ENCODE results near the gene ADRM1.

The ADRM1 gene

DNA sequence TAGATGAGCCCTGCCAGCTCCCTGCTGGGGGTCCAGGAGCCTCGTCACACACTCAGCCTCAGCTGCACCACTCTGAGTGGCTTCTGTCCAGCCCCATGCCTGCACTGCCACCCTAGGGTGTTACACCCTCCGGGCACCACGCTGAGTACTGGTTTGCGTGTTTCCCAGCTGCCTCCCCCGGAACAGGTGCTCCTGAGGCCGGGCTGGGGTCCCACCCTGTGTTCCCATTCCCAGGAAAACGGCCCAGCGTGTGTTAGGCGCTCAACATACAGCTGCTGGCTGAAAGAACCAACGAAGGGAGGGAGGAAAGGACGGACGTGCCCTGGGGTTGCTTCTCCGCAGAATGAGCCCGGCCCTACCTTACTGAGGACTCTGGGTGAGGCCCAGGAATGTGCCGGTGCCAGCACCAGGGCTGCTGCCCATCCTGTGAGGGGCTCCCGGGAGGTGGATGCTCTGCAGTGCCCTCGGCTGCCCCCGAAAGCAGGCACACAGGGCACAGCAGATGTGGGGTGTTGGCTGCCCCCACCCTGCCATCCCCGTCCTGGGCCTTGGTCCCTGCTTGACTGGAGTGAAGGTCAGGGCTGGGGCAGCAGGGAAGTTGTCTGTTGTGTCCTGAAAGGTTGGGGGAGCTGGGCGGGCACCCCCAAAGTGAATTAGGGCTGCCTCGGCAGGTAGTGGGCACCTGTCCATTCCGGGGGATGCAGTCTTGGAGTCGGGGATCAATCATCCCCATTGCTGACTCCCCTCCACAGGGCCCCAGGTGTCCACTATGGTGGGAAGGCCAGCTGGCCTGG is 48.0 kb downstream of the ADRM1 start:
- Histone ChIP-seq H3K36me3 (ENCODE audit: control insufficient read depth, insufficient read depth, low read length) (peaks cover 2% of the 10 kb centered on the region), H3K27me3 (ENCODE audit: insufficient read depth, low read length, poor library complexity) (no peaks in the 10 kb centered on the region), H3K4me1 (ENCODE audit: control insufficient read depth, low read depth, low read length) (peaks cover 3% of the 10 kb centered on the region), H3K4me2 (ENCODE audit: low read length) (no peak overlapping the region), H2BK15ac (replicated peaks; ENCODE audit: low read depth) (no peak overlapping the region), H4K5ac (ENCODE audit: low read length) (no peak overlapping the region), H3K79me2 (ENCODE audit: control insufficient read depth, insufficient read depth, low read length) (peaks cover 10% of the 10 kb centered on the region), H3K79me1 (ENCODE audit: low read length) (no peaks in the 10 kb centered on the region), H2BK5ac (ENCODE audit: low read length) (no peak overlapping the region), H3K23ac (ENCODE audit: low read length) (no peak overlapping the region), H2BK120ac (ENCODE audit: low read depth, low read length) (no peak overlapping the region), H3K27ac (ENCODE audit: low read depth, low read length) (no peak overlapping the region), H2AK5ac (ENCODE audit: low read length) (no peak overlapping the region), H4K8ac (ENCODE audit: low read depth, low read length) (no peak overlapping the region), H3K56ac (ENCODE audit: low read length) (no peak overlapping the region), H3K4me3 (ENCODE audit: low read length) (no peak overlapping the region), H3K9ac (ENCODE audit: low read length) (no peak overlapping the region), H3K18ac (ENCODE audit: low read length) (no peak overlapping the region), H3K4ac (ENCODE audit: low read depth, low read length) (no peak overlapping the region)
- no peak for DNase-seq
- no CpG with 5 or more reads among the region's 23 CpGs for WGBS (ENCODE audit: extremely low coverage, insufficient coverage, low lambda C conversion rate)

DNA sequence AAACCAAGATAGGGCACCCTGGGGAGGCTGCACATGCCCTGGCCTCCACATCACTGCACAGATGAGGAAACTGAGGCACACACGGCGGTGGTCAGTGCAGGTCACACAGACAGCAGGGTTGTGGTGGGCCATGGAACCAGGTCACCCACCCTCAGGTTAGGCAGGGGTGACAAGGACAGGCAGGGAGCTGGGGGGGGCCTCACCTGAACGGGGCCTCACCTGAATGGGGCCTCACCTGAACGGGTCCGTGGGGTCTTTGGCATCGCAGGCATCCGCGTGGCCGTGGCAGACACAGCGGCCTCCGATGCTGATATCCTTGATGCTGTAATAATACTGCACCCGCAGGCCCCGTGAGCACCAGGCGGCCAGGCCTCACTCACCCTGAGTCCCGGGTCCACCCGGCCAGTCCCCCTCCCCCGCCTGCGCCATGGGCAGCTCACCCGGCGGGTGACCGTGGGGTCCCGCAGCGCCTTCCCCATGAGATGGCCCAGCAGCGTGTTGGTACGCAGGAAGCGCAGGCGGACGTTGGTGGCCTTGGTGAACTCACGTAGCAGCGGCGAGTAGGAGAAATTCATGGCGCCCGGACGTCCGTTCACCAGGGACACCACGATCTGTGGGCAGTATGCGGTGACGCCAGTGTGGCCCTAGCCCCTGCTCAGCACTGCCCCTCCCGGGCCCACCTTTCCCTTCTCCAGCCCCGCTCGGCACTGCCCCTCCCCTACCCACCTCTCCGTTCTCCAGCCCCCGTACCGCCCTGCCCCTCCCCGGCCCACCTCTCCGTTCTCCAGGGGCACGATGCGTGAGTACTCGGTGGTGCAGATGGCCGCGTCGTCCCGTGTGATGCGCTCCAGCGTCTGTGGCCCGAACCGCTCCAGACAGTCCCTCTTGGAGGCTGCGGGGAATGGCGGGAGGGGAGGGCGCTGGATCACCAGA is 48.9 kb downstream of the ADRM1 start:
- Histone ChIP-seq H2AK5ac (ENCODE audit: low read length) (no peak overlapping the region), H4K5ac (ENCODE audit: low read length) (no peak overlapping the region), H3K18ac (ENCODE audit: low read length) (no peak overlapping the region), H3K4me2 (ENCODE audit: low read length) (no peak overlapping the region), H3K79me1 (ENCODE audit: low read length) (peaks cover 2% of the 10 kb centered on the region), H2BK120ac (ENCODE audit: low read depth, low read length) (no peak overlapping the region), H3K56ac (ENCODE audit: low read length) (no peak overlapping the region), H3K4me3 (ENCODE audit: low read length) (no peak overlapping the region), H3K23ac (ENCODE audit: low read length) (no peak overlapping the region), H3K9ac (ENCODE audit: low read length) (no peak overlapping the region), H3K36me3 (ENCODE audit: control insufficient read depth, insufficient read depth, low read length) (peaks cover 2% of the 10 kb centered on the region), H3K4ac (ENCODE audit: low read depth, low read length) (no peak overlapping the region), H2BK15ac (replicated peaks; ENCODE audit: low read depth) (no peak overlapping the region), H2BK5ac (ENCODE audit: low read length) (no peak overlapping the region), H4K8ac (ENCODE audit: low read depth, low read length) (no peak overlapping the region), H3K27me3 (ENCODE audit: insufficient read depth, low read length, poor library complexity) (no peaks in the 10 kb centered on the region), H3K4me1 (ENCODE audit: control insufficient read depth, low read depth, low read length) (peaks cover 5% of the 10 kb centered on the region), H3K79me2 (ENCODE audit: control insufficient read depth, insufficient read depth, low read length) (peaks cover 14% of the 10 kb centered on the region), H3K27ac (ENCODE audit: low read depth, low read length) (no peak overlapping the region)
- WGBS (ENCODE audit: extremely low coverage, insufficient coverage, low lambda C conversion rate), result no CpG with 5 or more reads among the region's 60 CpGs
- no peak for DNase-seq

DNA sequence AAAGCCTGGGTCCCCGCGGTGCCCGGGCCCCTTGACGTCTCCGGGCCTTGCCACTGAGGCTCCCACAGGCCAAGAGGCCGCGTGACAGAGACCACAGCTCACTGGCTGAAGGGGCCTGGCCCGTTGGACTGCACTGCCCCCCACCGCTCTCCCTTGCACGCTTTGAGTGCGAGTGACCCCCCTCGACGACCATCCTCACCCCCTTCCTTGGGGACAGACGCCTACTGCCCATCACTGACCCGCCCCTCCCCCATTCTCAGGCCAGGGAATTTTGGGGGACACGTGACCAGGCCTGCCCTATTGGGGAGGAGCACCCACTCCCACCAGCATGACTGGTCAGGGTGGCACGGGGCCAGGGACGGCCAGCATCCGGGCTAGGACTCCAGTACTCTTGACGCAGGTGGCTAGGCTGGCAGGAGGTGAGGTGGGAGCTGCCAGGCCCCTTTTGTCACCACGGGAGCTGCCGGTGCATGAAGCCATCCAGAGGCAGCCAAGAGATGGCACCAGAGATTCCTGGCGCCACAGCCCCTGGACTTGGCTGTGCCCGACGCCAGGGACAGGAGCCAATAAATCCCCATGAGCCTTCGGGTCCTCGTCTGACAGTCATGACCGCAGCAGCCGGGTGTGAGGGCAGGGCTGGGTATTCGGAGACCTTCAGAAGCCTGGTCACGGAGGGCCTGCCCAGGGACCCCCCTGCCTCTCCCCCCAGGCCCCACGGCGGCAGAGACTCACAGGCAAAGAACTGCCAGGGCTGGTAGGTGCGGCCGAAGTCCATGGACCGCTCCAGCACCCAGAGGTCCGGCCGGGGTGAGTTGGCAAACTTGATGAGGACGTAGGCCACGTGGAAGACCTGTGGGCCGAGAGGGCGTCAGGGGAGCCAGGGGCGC is 49.8 kb downstream of the ADRM1 start:
- H3K9ac ChIP-seq (ENCODE audit: low read length), result no peak overlapping the region
- H4K5ac ChIP-seq (ENCODE audit: low read length), result no peak overlapping the region
- no CpG with 5 or more reads among the region's 43 CpGs for WGBS (ENCODE audit: extremely low coverage, insufficient coverage, low lambda C conversion rate)
- H3K4me1 ChIP-seq (ENCODE audit: control insufficient read depth, low read depth, low read length), result peaks cover 5% of the 10 kb centered on the region
- H2AK5ac ChIP-seq (ENCODE audit: low read length), result no peak overlapping the region
- no peak overlapping the region for H3K23ac ChIP-seq (ENCODE audit: low read length)
- H3K79me1 ChIP-seq (ENCODE audit: low read length), result peaks cover 2% of the 10 kb centered on the region
- peaks cover 2% of the 10 kb centered on the region for H3K36me3 ChIP-seq (ENCODE audit: control insufficient read depth, insufficient read depth, low read length)
- H4K8ac ChIP-seq (ENCODE audit: low read depth, low read length), result no peak overlapping the region
- no peak overlapping the region for H2BK5ac ChIP-seq (ENCODE audit: low read length)
- no peak overlapping the region for H3K4me3 ChIP-seq (ENCODE audit: low read length)
- H3K18ac ChIP-seq (ENCODE audit: low read length), result no peak overlapping the region
- no peak overlapping the region for H3K4ac ChIP-seq (ENCODE audit: low read depth, low read length)
- no peak overlapping the region for H3K56ac ChIP-seq (ENCODE audit: low read length)
- no peak overlapping the region for H2BK120ac ChIP-seq (ENCODE audit: low read depth, low read length)
- no peak overlapping the region for H3K27ac ChIP-seq (ENCODE audit: low read depth, low read length)
- H3K4me2 ChIP-seq (ENCODE audit: low read length), result no peak overlapping the region
- no peak for DNase-seq
- peaks cover 22% of the 10 kb centered on the region for H3K79me2 ChIP-seq (ENCODE audit: control insufficient read depth, insufficient read depth, low read length)
- H3K27me3 ChIP-seq (ENCODE audit: insufficient read depth, low read length, poor library complexity), result no peaks in the 10 kb centered on the region
- H2BK15ac ChIP-seq (replicated peaks; ENCODE audit: low read depth), result no peak overlapping the region

DNA sequence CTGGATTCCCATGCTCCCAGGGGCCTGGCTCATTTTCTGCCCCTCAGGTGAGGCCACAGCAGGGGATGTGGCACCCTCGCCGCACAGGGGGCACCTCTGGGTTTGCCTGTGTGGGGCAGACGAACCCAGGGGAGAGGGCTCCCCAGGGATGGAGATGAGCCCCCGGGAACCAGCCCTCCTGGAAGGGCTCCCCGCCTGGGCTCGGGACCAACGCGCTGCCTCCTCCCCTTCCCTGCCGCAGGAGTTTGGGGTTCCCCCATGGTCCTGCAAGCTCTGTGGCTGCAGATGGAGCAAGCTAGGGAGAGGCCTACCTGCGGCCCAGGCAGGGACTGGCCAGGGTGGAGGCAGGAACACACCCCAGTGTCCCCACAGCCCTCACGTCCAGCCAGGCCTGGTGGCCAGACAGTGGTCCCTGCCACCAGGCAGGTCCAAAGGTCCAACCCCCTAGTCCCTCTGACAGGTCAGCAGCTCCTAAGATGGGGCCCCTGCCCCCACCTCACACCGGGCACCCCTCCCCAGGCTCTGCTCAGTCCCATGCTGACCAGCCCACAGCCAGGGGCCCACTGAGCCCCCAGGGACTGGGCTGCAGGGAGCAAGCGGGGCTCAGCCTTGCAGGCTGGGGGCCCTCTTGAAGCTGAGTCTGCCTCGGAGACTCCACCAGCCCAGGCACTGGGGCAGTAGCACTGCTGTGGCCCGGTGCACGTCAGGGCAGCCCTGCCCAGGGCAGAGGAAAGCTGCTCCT is 50.7 kb downstream of the ADRM1 start:
- no peaks in the 10 kb centered on the region for H3K27me3 ChIP-seq (ENCODE audit: insufficient read depth, low read length, poor library complexity)
- peaks cover 29% of the 10 kb centered on the region for H3K79me2 ChIP-seq (ENCODE audit: control insufficient read depth, insufficient read depth, low read length)
- no peak overlapping the region for H2BK120ac ChIP-seq (ENCODE audit: low read depth, low read length)
- H3K36me3 ChIP-seq (ENCODE audit: control insufficient read depth, insufficient read depth, low read length), result peaks cover 2% of the 10 kb centered on the region
- no peak overlapping the region for H3K4me3 ChIP-seq (ENCODE audit: low read length)
- H3K79me1 ChIP-seq (ENCODE audit: low read length), result peaks cover 2% of the 10 kb centered on the region
- H3K4me2 ChIP-seq (ENCODE audit: low read length), result no peak overlapping the region
- no peak overlapping the region for H3K18ac ChIP-seq (ENCODE audit: low read length)
- no peak overlapping the region for H3K9ac ChIP-seq (ENCODE audit: low read length)
- H2BK5ac ChIP-seq (ENCODE audit: low read length), result no peak overlapping the region
- H2AK5ac ChIP-seq (ENCODE audit: low read length), result no peak overlapping the region
- no peak overlapping the region for H3K56ac ChIP-seq (ENCODE audit: low read length)
- H4K5ac ChIP-seq (ENCODE audit: low read length), result no peak overlapping the region
- H3K23ac ChIP-seq (ENCODE audit: low read length), result no peak overlapping the region
- no peak overlapping the region for H3K4ac ChIP-seq (ENCODE audit: low read depth, low read length)
- H3K27ac ChIP-seq (ENCODE audit: low read depth, low read length), result no peak overlapping the region
- WGBS (ENCODE audit: extremely low coverage, insufficient coverage, low lambda C conversion rate), result no CpG with 5 or more reads among the region's 16 CpGs
- DNase-seq, result no peak
- no peak overlapping the region for H2BK15ac ChIP-seq (replicated peaks; ENCODE audit: low read depth)
- H4K8ac ChIP-seq (ENCODE audit: low read depth, low read length), result no peak overlapping the region
- H3K4me1 ChIP-seq (ENCODE audit: control insufficient read depth, low read depth, low read length), result peaks cover 5% of the 10 kb centered on the region
